ENCODE data around the gene ZNF552. TPM values are rescaled to one million over a fixed set of nuclear protein-coding genes. Genes with fewer than 3 reads are reported as not detected.

The ZNF552 gene
- total and polyA plus RNA-seq, 2 of the 8 experiments (the other 6 are each of a cell fraction or from before 2014, with no cell fraction given) = 5.9 to 11.6 TPM

GRCh38 chr19:57802269-57802668, 12.4 kb downstream of the ZNF552 start:
- Histone ChIP-seq H2BK5ac (ENCODE audit: low read depth, low read length) (peak overlapping the region; percentile 40), H3K23ac (ENCODE audit: insufficient read length) (no peak overlapping the region), H3K79me2 (ENCODE audit: control insufficient read depth in 1 of 2, insufficient read depth in 2 of 2, low read length in 2 of 2) (peaks cover 0 to 2% of the 10 kb centered on the region in 2 experiments; a peak in 1 of 4 replicates), H3K14ac (ENCODE audit: insufficient read length) (no peak overlapping the region), H3K27me3 (replicated peaks in 1 of 4; ENCODE audit: control insufficient read depth in 3 of 4, extremely low read depth in 1 of 4, insufficient read depth in 3 of 4, low read length in 3 of 4) (no peaks in the 10 kb centered on the region), H4K20me1 (replicated peaks in 1 of 2; ENCODE audit: control insufficient read depth in 1 of 2, insufficient read depth in 2 of 2, low read length in 2 of 2) (no peaks in the 10 kb centered on the region), H3K4me3 (ENCODE audit: extremely low read depth in 1 of 4, insufficient read depth in 2 of 4, low read depth in 3 of 4, low read length in 4 of 4) (no peak overlapping the region), H2BK12ac (ENCODE audit: low read depth, low read length) (peak overlapping the region; percentile 94; the same call in 1 of the 2 replicates), H3K27ac (ENCODE audit: low read depth, low read length) (no peak overlapping the region; the same call in 1 of the 2 replicates), H4K5ac (ENCODE audit: insufficient read length, low read depth, low read length) (no peak overlapping the region), H2BK120ac (replicated peaks; ENCODE audit: low read depth, low read length) (no peak overlapping the region), H4K8ac (ENCODE audit: extremely low read depth, insufficient read depth, low read length) (no peak overlapping the region), H2AFZ (ENCODE audit: low read length) (no peak overlapping the region), H3K18ac (ENCODE audit: extremely low read depth, low read length) (no peak overlapping the region), H2BK15ac (ENCODE audit: low read length) (no peak overlapping the region), H3K79me1 (ENCODE audit: low read depth, low read length) (no peaks in the 10 kb centered on the region), H3K4me2 (ENCODE audit: insufficient read depth in 1 of 2, low read depth in 2 of 2, low read length in 2 of 2) (peak overlapping the region in 1 of 2 experiments; percentile 9; a peak in 1 of 4 replicates), H4K91ac (replicated peaks; ENCODE audit: insufficient read length, low read length) (no peak overlapping the region), H2BK20ac (ENCODE audit: low read length) (no peak overlapping the region), H3K9ac (replicated peaks in 1 of 4; ENCODE audit: extremely low read depth in 1 of 4, low read depth in 3 of 4, low read length in 3 of 4) (no peak overlapping the region), H3K36me3 (ENCODE audit: control insufficient read depth in 2 of 4, insufficient read depth in 4 of 4, low read length in 3 of 4) (peaks cover 0 to 2% (median 0%) of the 10 kb centered on the region in 4 experiments; a peak in 1 of 8 replicates), H2AK5ac (ENCODE audit: low read depth, low read length) (no peak overlapping the region), H3K4me1 (replicated peaks in 1 of 4; ENCODE audit: control insufficient read depth in 3 of 4, insufficient read depth in 4 of 4, low read length in 3 of 4) (peaks cover 7 to 23% (median 15%) of the 10 kb centered on the region in 4 experiments), H3K56ac (replicated peaks; ENCODE audit: insufficient read length, low read depth, low read length) (no peak overlapping the region), H3K9me3 (ENCODE audit: insufficient read depth in 2 of 2, low read depth in 1 of 2, low read length in 1 of 2) (no peaks in the 10 kb centered on the region), H3K4ac (replicated peaks; ENCODE audit: insufficient read length, low read depth, low read length) (no peak overlapping the region), H3K23me2 (ENCODE audit: low read depth, low read length) (peaks cover 10% of the 10 kb centered on the region; the same call in 1 of the 2 replicates)
- DNase-seq (ENCODE audit: low read depth in 1 of 2, low spot score in 2 of 2) (no peak), FAIRE-seq (no peak)
- POLR2A ChIA-PET (ENCODE audit: partially characterized antibody) = interaction anchor here (0.9 to 4.8 kb wide), 8 partner anchors 8 to 55 kb away, joined by 4 to 35 read pairs (median 5); partner anchors contain the start of genes ZNF552, ZNF586, ZNF587 and ZNF587B
- CTCF ChIA-PET (ENCODE audit: partially characterized antibody) = interaction anchor here (2.7 kb wide), 1 partner anchor 18 kb away, joined by 7 read pairs; no protein-coding TSS in a partner anchor
- TF ChIP-seq, protein P1, sequence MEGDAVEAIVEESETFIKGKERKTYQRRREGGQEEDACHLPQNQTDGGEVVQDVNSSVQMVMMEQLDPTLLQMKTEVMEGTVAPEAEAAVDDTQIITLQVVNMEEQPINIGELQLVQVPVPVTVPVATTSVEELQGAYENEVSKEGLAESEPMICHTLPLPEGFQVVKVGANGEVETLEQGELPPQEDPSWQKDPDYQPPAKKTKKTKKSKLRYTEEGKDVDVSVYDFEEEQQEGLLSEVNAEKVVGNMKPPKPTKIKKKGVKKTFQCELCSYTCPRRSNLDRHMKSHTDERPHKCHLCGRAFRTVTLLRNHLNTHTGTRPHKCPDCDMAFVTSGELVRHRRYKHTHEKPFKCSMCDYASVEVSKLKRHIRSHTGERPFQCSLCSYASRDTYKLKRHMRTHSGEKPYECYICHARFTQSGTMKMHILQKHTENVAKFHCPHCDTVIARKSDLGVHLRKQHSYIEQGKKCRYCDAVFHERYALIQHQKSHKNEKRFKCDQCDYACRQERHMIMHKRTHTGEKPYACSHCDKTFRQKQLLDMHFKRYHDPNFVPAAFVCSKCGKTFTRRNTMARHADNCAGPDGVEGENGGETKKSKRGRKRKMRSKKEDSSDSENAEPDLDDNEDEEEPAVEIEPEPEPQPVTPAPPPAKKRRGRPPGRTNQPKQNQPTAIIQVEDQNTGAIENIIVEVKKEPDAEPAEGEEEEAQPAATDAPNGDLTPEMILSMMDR (IDR thresholded peaks at IDR 0.05; ENCODE audit: control extremely low read depth in 1 of 3, insufficient read depth in 1 of 3, low read depth in 1 of 3, low read length in 3 of 3) = peak in 2 of 3 experiments; percentile 22 to 28; a peak in 2 of 4 replicates
- TF ChIP-seq RBBP5 (IDR thresholded peaks at IDR 0.05; ENCODE audit: borderline replicate concordance, low read depth, low read length) (no peak), SIRT6 (IDR thresholded peaks at IDR 0.05; ENCODE audit: low read length) (no peak), EGR1 (IDR thresholded peaks at IDR 0.05; ENCODE audit: borderline replicate concordance, low read depth, low read length) (no peak), CTBP2 (IDR thresholded peaks at IDR 0.05; ENCODE audit: borderline replicate concordance, insufficient read depth, insufficient read length, low read length) (no peak)
- WGBS, 2 experiments (ENCODE audit: extremely low coverage in 1 of 2, insufficient coverage in 1 of 2, insufficient read length in 1 of 2, insufficient replicate concordance in 2 of 2, low coverage in 1 of 2, low lambda C conversion rate in 2 of 2, missing lambda C conversion rate in 1 of 2) = 55% methylated on average over 4 of the region's 4 CpGs; no CpG with 5 or more reads in 1 of the 2 experiments
